ENCODE measurements around the gene YY2. TPM values are rescaled to one million over a fixed set of nuclear protein-coding genes. Genes with fewer than 3 reads are reported as not detected.
"Not testable (repeated sequence)": the region's sequence is repeated elsewhere in the genome, so short reads cannot be mapped to it uniquely, and the experiment has no call there.

The YY2 gene
- total and polyA plus RNA-seq, 3 donors from 2014 or later = 8.3 to 15.6 (median 11.7) TPM

- 90% methylated on average over 1 of the region's 1 CpG; no CpG with 5 or more reads in 1 of the 2 donors for WGBS, 2 donors
These were observed 7.5 kb downstream of the YY2 start for GRCh38 chrX:21863241-21863640.

GRCh38 chrX:21865436-21865835 is 9.6 kb downstream of the YY2 start:
- H3K27ac ChIP-seq = no peak overlapping the region
- DNase-seq = no peak
- TF ChIP-seq, protein P1, sequence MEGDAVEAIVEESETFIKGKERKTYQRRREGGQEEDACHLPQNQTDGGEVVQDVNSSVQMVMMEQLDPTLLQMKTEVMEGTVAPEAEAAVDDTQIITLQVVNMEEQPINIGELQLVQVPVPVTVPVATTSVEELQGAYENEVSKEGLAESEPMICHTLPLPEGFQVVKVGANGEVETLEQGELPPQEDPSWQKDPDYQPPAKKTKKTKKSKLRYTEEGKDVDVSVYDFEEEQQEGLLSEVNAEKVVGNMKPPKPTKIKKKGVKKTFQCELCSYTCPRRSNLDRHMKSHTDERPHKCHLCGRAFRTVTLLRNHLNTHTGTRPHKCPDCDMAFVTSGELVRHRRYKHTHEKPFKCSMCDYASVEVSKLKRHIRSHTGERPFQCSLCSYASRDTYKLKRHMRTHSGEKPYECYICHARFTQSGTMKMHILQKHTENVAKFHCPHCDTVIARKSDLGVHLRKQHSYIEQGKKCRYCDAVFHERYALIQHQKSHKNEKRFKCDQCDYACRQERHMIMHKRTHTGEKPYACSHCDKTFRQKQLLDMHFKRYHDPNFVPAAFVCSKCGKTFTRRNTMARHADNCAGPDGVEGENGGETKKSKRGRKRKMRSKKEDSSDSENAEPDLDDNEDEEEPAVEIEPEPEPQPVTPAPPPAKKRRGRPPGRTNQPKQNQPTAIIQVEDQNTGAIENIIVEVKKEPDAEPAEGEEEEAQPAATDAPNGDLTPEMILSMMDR (IDR thresholded peaks at IDR 0.05) = no peak
- no peak for TF ChIP-seq POLR2A (IDR thresholded peaks at IDR 0.05)
- no peaks in the 10 kb centered on the region for H3K4me1 ChIP-seq
- H3K4me3 ChIP-seq = no peak overlapping the region
- intact Hi-C loops (cut with DNase I; ENCODE audit: low total_unique reads) = no loop called here
- H3K36me3 ChIP-seq (ENCODE audit: low read depth, missing control alignments) = no peaks in the 10 kb centered on the region
- no peaks in the 10 kb centered on the region for H3K9me3 ChIP-seq
- H3K27me3 ChIP-seq = no peaks in the 10 kb centered on the region

More at GRCh38 chrX:21863241-21863640, 7.5 kb downstream of the YY2 start:
- TF ChIP-seq, protein P1 (IDR thresholded peaks at IDR 0.05) = no peak
- no peak for TF ChIP-seq POLR2A (IDR thresholded peaks at IDR 0.05)
- Histone ChIP-seq H3K4me1 (no peaks in the 10 kb centered on the region), H3K27ac (no peak overlapping the region), H3K4me3 (no peak overlapping the region), H3K27me3 (no peaks in the 10 kb centered on the region), H3K36me3 (ENCODE audit: low read depth, missing control alignments) (no peaks in the 10 kb centered on the region), H3K9me3 (no peaks in the 10 kb centered on the region)
- intact Hi-C loops (cut with DNase I; ENCODE audit: low total_unique reads) = no loop called here
- no peak for DNase-seq

DNA sequence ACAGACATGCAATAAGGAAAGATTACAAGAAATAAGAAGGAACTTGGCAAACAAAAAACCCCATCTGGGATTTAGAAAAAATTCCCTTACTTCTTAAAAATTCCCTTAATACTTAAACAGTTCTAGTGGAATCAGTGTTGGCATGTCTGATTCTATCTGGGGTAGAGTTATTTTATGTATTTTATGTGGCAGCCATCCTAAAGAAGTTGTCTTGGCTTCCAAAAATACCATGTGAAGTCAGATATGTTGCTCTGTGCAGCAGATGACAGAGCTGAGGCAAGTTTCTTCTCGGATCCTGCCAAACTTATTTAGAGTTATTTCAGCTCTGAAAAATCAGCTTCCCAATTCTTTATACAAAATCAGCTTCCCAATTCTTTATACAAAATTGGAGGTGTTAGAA is 14.7 kb downstream of the YY2 start:
- H3K4me1 ChIP-seq = no peaks in the 10 kb centered on the region
- H3K9me3 ChIP-seq = no peaks in the 10 kb centered on the region
- WGBS, 2 donors = 50 to 54% methylated on average over 1 of the region's 1 CpG
- no peak for DNase-seq
- H3K27me3 ChIP-seq = no peaks in the 10 kb centered on the region
- H3K27ac ChIP-seq = no peak overlapping the region
- no peaks in the 10 kb centered on the region for H3K36me3 ChIP-seq (ENCODE audit: low read depth, missing control alignments)
- intact Hi-C loops (cut with DNase I; ENCODE audit: low total_unique reads) = no loop called here
- no peak overlapping the region for H3K4me3 ChIP-seq
- TF ChIP-seq POLR2A (IDR thresholded peaks at IDR 0.05) = no peak
- TF ChIP-seq, protein P1 (IDR thresholded peaks at IDR 0.05) = no peak

GRCh38 chrX:21873063-21873775 is 17.4 kb downstream of the YY2 start:
- Histone ChIP-seq H3K36me3 (ENCODE audit: low read depth, missing control alignments) (no peaks in the 10 kb centered on the region), H3K27ac (peak overlapping the region in 1 of 2 donors; percentile 36), H3K9me3 (no peaks in the 10 kb centered on the region), H3K4me1 (no peaks in the 10 kb centered on the region), H3K4me3 (no peak overlapping the region), H3K27me3 (no peaks in the 10 kb centered on the region)
- DNase-seq = no peak
- intact Hi-C loops (cut with DNase I; ENCODE audit: low total_unique reads) = no loop called here
- TF ChIP-seq, protein P1 (IDR thresholded peaks at IDR 0.05) = no peak
- no peak for TF ChIP-seq POLR2A (IDR thresholded peaks at IDR 0.05)
- 57 to 58% methylated on average over 4 of the region's 4 CpGs for WGBS, 2 donors

DNA sequence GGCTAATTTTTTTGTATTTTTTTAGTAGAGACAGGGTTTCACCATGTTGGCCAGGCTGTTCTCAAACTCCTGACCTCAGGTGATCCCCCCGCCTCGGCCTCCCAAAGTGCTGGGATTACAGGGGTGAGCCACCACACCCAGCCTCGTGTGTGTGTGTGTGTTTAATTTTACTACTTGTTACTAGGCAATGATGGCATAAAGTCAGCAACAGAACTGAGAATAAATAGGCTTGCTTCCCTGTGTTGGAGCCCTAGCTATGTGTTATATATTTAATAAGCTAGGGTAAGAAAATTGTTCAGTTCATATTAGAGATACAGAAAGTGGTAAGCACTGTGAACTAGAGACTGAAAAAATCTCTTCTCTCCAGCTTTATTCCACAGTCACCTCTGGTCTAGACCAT is 18.4 kb downstream of the YY2 start:
- H3K27me3 ChIP-seq; H3K4me3 ChIP-seq; intact Hi-C loops (cut with DNase I; ENCODE audit: low total_unique reads); DNase-seq; H3K4me1 ChIP-seq; H3K9me3 ChIP-seq; H3K27ac ChIP-seq; H3K36me3 ChIP-seq (ENCODE audit: low read depth, missing control alignments): not testable (repeated sequence)
- 79 to 80% methylated on average over 3 of the region's 3 CpGs for WGBS, 2 donors

Data from testis (tissue), 3 donors.